SK-N-SH (cell line): ENCODE data around the gene GRK5. TPM values are rescaled to one million over a fixed set of nuclear protein-coding genes. Genes with fewer than 3 reads are reported as not detected.

Experiments used
- CTCF ChIA-PET: fragments of 300-600, 350-600 bp; formaldehyde crosslinking; extraction: SDS; loops from one replicate; lab custom pipeline; 2021; lab: Yijun Ruan, JAX
- POLR2A ChIA-PET: fragments of 350-600 bp; sonication (Branson Sonifier 250); formaldehyde crosslinking; extraction: SDS; loops from one replicate; lab custom pipeline; 2020; ENCODE audit warnings: antibody characterized with exemption, inconsistent platforms; lab: Yijun Ruan, JAX
- DNase-seq: peaks from one replicate; pipeline ENCODE4 v3.0.0; 2012
- H2AFZ ChIP-seq: fragments of 200-600 bp; sonication (generic); 2 replicates; pipeline ENCODE4 v1.8.1; 2016; ENCODE audit warnings: antibody characterized with exemption, mild to moderate bottlenecking, low read depth
- H3F3A ChIP-seq: fragments of 200-600 bp; sonication (generic); replicated peaks from 2 replicates; pipeline ENCODE3; 2016; ENCODE audit warnings: antibody characterized with exemption, mild to moderate bottlenecking; ENCODE audit not compliant: insufficient read depth
- H3K27ac ChIP-seq, 2 experiments: fragments of 200-500 bp in 1 of 2; fragments of 200-600 bp in 1 of 2; sonication (Bioruptor generic) in 1 of 2; sonication (generic), shearing (Covaris generic) in 1 of 2; 2 replicates each; pipeline versions ENCODE4 v1.5.1 to v1.6.1; 2014 to 2016; ENCODE audit warnings: low read depth in 2 of 2, inconsistent platforms in 1 of 2, low read length in 1 of 2, mild to moderate bottlenecking in 1 of 2, mixed read lengths in 1 of 2
- H3K27me3 ChIP-seq: fragments of 200-600 bp; sonication (generic), shearing (Covaris generic); 2 replicates; pipeline ENCODE4 v1.6.1; 2016; ENCODE audit warnings: mixed run types; ENCODE audit not compliant: insufficient read depth
- H3K36me3 ChIP-seq, 2 experiments: fragments of 200-500 bp in 1 of 2; fragments of 200-600 bp in 1 of 2; sonication (Bioruptor generic) in 1 of 2; sonication (generic) in 1 of 2; replicated peaks in 1 of 2; 2 replicates each; pipeline versions ENCODE3 to v1.5.1; 2014 to 2016; ENCODE audit warnings: low read length in 1 of 2, mild to moderate bottlenecking in 1 of 2; ENCODE audit not compliant: insufficient read depth in 2 of 2, control insufficient read depth in 1 of 2
- H3K4me1 ChIP-seq, 2 experiments: fragments of 200-500 bp in 1 of 2; fragments of 200-600 bp in 1 of 2; sonication (Bioruptor generic) in 1 of 2; sonication (generic), shearing (Covaris generic) in 1 of 2; 2 replicates each; pipeline versions ENCODE4 v1.5.1 to v1.6.1; 2014 to 2016; ENCODE audit warnings: low read depth in 1 of 2, low read length in 1 of 2, mixed run types in 1 of 2; ENCODE audit not compliant: insufficient read depth in 2 of 2, control insufficient read depth in 1 of 2
- H3K4me2 ChIP-seq: fragments of 200-600 bp; sonication (generic), shearing (Covaris generic); 2 replicates; pipeline ENCODE4 v1.6.1; 2017; ENCODE audit warnings: mixed run types
- H3K4me3 ChIP-seq, 2 experiments: fragments of 200-500 bp in 1 of 2; fragments of 200-600 bp in 1 of 2; sonication (Bioruptor generic) in 1 of 2; sonication (generic), shearing (Covaris generic) in 1 of 2; 2 replicates each; pipeline versions ENCODE4 v1.5.1 to v1.8.1; 2014 to 2016; ENCODE audit warnings: low read depth in 2 of 2, inconsistent platforms in 1 of 2, low read length in 1 of 2, mild to moderate bottlenecking in 1 of 2, mixed read lengths in 1 of 2, moderate library complexity in 1 of 2
- H3K79me2 ChIP-seq: fragments of 200-600 bp; sonication (generic); 2 replicates; pipeline ENCODE4 v1.8.1; 2017; ENCODE audit warnings: mild to moderate bottlenecking; ENCODE audit not compliant: insufficient read depth
- H3K9ac ChIP-seq: fragments of 200-600 bp; sonication (generic); 2 replicates; pipeline ENCODE4 v1.6.1; 2017; ENCODE audit warnings: mixed run types
- H3K9me2 ChIP-seq: fragments of 200-600 bp; sonication (generic); 2 replicates; pipeline ENCODE4 v1.6.1; 2017; ENCODE audit warnings: mixed run types
- H3K9me3 ChIP-seq: fragments of 200-600 bp; sonication (generic); 2 replicates; pipeline ENCODE4 v1.6.1; 2017; ENCODE audit warnings: mixed run types, mild to moderate bottlenecking, moderate library complexity
- H4K20me1 ChIP-seq: fragments of 200-600 bp; sonication (generic); 2 replicates; pipeline ENCODE4 v1.6.1; 2017; ENCODE audit warnings: mild to moderate bottlenecking, mixed run types; ENCODE audit not compliant: insufficient read depth
- CHD2 ChIP-seq: fragments of 150-350 bp; IDR thresholded peaks from 2 replicates; pipeline ENCODE4 v1.6.1; 2018; ENCODE audit warnings: low read length; ENCODE audit not compliant: partially characterized antibody
- EP300 ChIP-seq, 2 experiments: IDR thresholded peaks; 2 replicates each; pipeline versions ENCODE4 v1.4.0 to v1.6.1; 2012; ENCODE audit warnings: borderline replicate concordance in 1 of 2, low read depth in 1 of 2, low read length in 1 of 2
- FOSL2 ChIP-seq: IDR thresholded peaks from 2 replicates; pipeline ENCODE4 v1.4.0; 2012; ENCODE audit warnings: low read depth, mild to moderate bottlenecking, moderate library complexity, borderline replicate concordance
- FOXJ3 ChIP-seq: sonication (generic); formaldehyde crosslinking; IDR thresholded peaks from 2 replicates; pipeline ENCODE4 v1.5.1; 2020; ENCODE audit warnings: mild to moderate bottlenecking, missing genetic modification reagents
- FOXM1 ChIP-seq: IDR thresholded peaks from 2 replicates; pipeline ENCODE4 v1.4.0; 2012; ENCODE audit warnings: low read depth, mild to moderate bottlenecking
- GABPA ChIP-seq: IDR thresholded peaks from 2 replicates; pipeline ENCODE4 v1.4.0; 2012; ENCODE audit warnings: low read depth, mild to moderate bottlenecking
- JUND ChIP-seq: IDR thresholded peaks from 2 replicates; pipeline ENCODE4 v1.4.0; 2012
- NRF1 ChIP-seq: IDR thresholded peaks from 2 replicates; pipeline ENCODE4 v1.6.1; 2012; ENCODE audit warnings: low read depth, mild to moderate bottlenecking, low read length
- POLR2AphosphoS5 ChIP-seq: IDR thresholded peaks from 2 replicates; pipeline ENCODE4 v1.6.1; 2012; ENCODE audit warnings: low read depth, low read length
- RAD21 ChIP-seq: IDR thresholded peaks from 2 replicates; pipeline ENCODE4 v1.6.1; 2012; ENCODE audit warnings: mild to moderate bottlenecking, low read length
- RCOR1 ChIP-seq: fragments of 150-350 bp; IDR thresholded peaks from 2 replicates; pipeline ENCODE4 v1.6.1; 2017; ENCODE audit warnings: antibody characterized with exemption, low read length
- RFX5 ChIP-seq: IDR thresholded peaks from 2 replicates; pipeline ENCODE4 v1.6.1; 2012; ENCODE audit warnings: mild to moderate bottlenecking, improper control_type of control experiment, low read length
- SMC3 ChIP-seq: IDR thresholded peaks from 2 replicates; pipeline ENCODE4 v1.6.1; 2012; ENCODE audit warnings: low read depth, low read length, improper control_type of control experiment
- TAF1 ChIP-seq: IDR thresholded peaks from 2 replicates; pipeline ENCODE4 v1.6.1; 2012; ENCODE audit warnings: low read depth, mild to moderate bottlenecking, low read length, moderate library complexity, borderline replicate concordance
- TCF12 ChIP-seq: IDR thresholded peaks from 2 replicates; pipeline ENCODE4 v1.4.0; 2012
- YY1 ChIP-seq: IDR thresholded peaks from 2 replicates; pipeline ENCODE4 v1.4.0; 2012; ENCODE audit warnings: low read depth, mild to moderate bottlenecking
- WGBS: methylation state at CpG from one replicate; pipeline ENCODE4 v1.1.6; 2017; ENCODE audit warnings: low lambda C conversion rate; 5-methylcytosine and 5-hydroxymethylcytosine counted together
- polyA plus RNA-seq, 3 experiments: library from polyadenylated mRNA; depleted of rRNA; stranded (reverse); fragments of >200 nt; gene quantifications; 2 replicates each; pipeline ENCODE4 v1.2.3, GENCODE V29; 2012
- TF ChIP-seq, protein P1 (sequence below): IDR thresholded peaks from 2 replicates; pipeline ENCODE4 v1.4.0; 2012; ENCODE audit warnings: low read depth, borderline replicate concordance
- TF ChIP-seq, protein P2 (sequence below): IDR thresholded peaks from 2 replicates; pipeline ENCODE4 v1.4.0; 2012; ENCODE audit warnings: low read depth
- TF ChIP-seq, protein P3 (sequence below): fragments of 200-600 bp; sonication (generic); IDR thresholded peaks from 2 replicates; pipeline ENCODE4 v1.6.1; 2017; ENCODE audit warnings: antibody characterized with exemption, mild to moderate bottlenecking, moderate library complexity
- TF ChIP-seq, protein P4 (sequence below): fragments of 150-350 bp; IDR thresholded peaks from 2 replicates; pipeline ENCODE4 v1.6.1; 2017; ENCODE audit warnings: antibody characterized with exemption, low read length, low read depth, borderline replicate concordance

The GRK5 gene
- polyA plus RNA-seq, 1 of the 3 experiments (the other 2 are of a cell fraction): 12.1 TPM

DNA sequence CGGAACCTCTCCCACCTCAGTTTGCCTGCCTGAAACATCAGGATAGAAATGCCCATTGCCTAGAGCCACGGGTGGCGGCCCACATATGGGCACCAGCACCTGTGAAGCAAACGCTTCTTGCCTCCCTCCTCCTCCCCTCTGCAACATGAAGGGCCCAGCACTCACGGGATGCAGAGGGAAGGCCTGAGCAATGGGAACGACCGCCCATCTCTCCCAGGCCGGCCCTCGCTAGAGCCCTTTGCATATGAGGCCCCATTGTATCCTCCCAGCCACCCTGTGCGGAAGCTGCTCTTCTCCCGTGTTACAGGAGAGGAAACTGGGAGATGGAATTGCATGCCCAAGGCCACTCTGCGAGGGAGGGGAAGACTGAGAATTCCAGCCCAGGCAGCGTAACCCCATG is 246.9 kb downstream of the GRK5 start:
- Histone ChIP-seq H3K27ac (no peak overlapping the region), H3K27me3 (no peaks in the 10 kb centered on the region), H3K9me3 (no peaks in the 10 kb centered on the region), H3K36me3 (peaks cover 0 to 4% of the 10 kb centered on the region in 2 experiments), H3K9me2 (no peaks in the 10 kb centered on the region), H3K4me3 (no peak overlapping the region), H2AFZ (no peak overlapping the region), H3K9ac (no peak overlapping the region), H3F3A (no peaks in the 10 kb centered on the region), H4K20me1 (no peaks in the 10 kb centered on the region), H3K4me1 (peaks cover 0 to 10% of the 10 kb centered on the region in 2 experiments; a peak in 1 of 4 replicates), H3K79me2 (no peaks in the 10 kb centered on the region), H3K4me2 (no peak overlapping the region)
- ChIA-PET POLR2A (no interaction called here), CTCF (interaction anchor here (1.0 to 19.8 kb wide), 4 partner anchors 9 to 250 kb away, joined by 4 to 505 read pairs (median 6); partner anchors contain the start of gene GRK5)
- TF ChIP-seq RAD21: no peak
- TF ChIP-seq, protein P1, sequence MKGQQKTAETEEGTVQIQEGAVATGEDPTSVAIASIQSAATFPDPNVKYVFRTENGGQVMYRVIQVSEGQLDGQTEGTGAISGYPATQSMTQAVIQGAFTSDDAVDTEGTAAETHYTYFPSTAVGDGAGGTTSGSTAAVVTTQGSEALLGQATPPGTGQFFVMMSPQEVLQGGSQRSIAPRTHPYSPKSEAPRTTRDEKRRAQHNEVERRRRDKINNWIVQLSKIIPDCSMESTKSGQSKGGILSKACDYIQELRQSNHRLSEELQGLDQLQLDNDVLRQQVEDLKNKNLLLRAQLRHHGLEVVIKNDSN: no peak
- WGBS: 90% methylated on average over 8 of the region's 13 CpGs
- no peak for DNase-seq

DNA sequence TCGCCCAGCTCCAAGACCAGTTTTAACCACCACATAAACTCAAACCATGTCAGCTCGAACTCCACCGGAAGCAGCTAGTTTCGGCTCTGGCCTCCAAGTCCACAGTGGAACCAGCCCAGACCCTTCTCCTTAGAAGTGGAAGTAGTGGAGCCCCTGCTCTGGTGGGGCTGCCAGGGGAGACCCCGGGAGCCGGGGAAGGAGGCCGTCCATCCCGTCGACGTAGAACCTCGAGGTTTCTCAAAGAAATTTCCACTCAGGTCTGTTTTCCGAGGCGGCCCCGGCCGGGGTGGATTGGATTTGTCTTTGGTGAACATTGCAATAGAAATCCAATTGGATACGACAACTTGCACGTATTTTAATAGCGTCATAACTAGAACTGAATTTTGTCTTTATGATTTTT is 247.6 kb downstream of the GRK5 start:
- no peak overlapping the region for H2AFZ ChIP-seq
- no peak for DNase-seq
- POLR2A ChIA-PET: no interaction called here
- H3F3A ChIP-seq: no peaks in the 10 kb centered on the region
- H3K36me3 ChIP-seq: peaks cover 0 to 4% of the 10 kb centered on the region in 2 experiments
- no peaks in the 10 kb centered on the region for H3K9me2 ChIP-seq
- H4K20me1 ChIP-seq: no peaks in the 10 kb centered on the region
- no peaks in the 10 kb centered on the region for H3K9me3 ChIP-seq
- no peak overlapping the region for H3K4me2 ChIP-seq
- no peak overlapping the region for H3K9ac ChIP-seq
- CTCF ChIA-PET: interaction anchor here (1.0 to 19.8 kb wide), 3 partner anchors 10 to 250 kb away, joined by 4 to 505 read pairs (median 7); partner anchors contain the start of gene GRK5
- TF ChIP-seq JUND (no peak), RAD21 (no peak), NRF1 (no peak), RCOR1 (no peak), SMC3 (no peak), GABPA (no peak), FOSL2 (no peak), TAF1 (no peak), FOXM1 (no peak), TCF12 (no peak), FOXJ3 (CRISPR knock-in tag) (no peak), POLR2AphosphoS5 (no peak), YY1 (no peak), CHD2 (no peak), RFX5 (no peak), EP300 (IDR thresholded peaks at IDR 0.05; ENCODE audit: borderline replicate concordance in 1 of 2, low read depth in 1 of 2, low read length in 1 of 2) (no peak)
- TF ChIP-seq, protein P2, sequence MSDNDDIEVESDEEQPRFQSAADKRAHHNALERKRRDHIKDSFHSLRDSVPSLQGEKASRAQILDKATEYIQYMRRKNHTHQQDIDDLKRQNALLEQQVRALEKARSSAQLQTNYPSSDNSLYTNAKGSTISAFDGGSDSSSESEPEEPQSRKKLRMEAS: no peak
- TF ChIP-seq, protein P3, sequence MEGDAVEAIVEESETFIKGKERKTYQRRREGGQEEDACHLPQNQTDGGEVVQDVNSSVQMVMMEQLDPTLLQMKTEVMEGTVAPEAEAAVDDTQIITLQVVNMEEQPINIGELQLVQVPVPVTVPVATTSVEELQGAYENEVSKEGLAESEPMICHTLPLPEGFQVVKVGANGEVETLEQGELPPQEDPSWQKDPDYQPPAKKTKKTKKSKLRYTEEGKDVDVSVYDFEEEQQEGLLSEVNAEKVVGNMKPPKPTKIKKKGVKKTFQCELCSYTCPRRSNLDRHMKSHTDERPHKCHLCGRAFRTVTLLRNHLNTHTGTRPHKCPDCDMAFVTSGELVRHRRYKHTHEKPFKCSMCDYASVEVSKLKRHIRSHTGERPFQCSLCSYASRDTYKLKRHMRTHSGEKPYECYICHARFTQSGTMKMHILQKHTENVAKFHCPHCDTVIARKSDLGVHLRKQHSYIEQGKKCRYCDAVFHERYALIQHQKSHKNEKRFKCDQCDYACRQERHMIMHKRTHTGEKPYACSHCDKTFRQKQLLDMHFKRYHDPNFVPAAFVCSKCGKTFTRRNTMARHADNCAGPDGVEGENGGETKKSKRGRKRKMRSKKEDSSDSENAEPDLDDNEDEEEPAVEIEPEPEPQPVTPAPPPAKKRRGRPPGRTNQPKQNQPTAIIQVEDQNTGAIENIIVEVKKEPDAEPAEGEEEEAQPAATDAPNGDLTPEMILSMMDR: no peak
- TF ChIP-seq, protein P4, sequence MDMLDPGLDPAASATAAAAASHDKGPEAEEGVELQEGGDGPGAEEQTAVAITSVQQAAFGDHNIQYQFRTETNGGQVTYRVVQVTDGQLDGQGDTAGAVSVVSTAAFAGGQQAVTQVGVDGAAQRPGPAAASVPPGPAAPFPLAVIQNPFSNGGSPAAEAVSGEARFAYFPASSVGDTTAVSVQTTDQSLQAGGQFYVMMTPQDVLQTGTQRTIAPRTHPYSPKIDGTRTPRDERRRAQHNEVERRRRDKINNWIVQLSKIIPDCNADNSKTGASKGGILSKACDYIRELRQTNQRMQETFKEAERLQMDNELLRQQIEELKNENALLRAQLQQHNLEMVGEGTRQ: no peak
- H3K27ac ChIP-seq: no peak overlapping the region
- H3K4me3 ChIP-seq: no peak overlapping the region
- no peaks in the 10 kb centered on the region for H3K79me2 ChIP-seq
- WGBS: 97% methylated on average over 18 of the region's 18 CpGs
- H3K27me3 ChIP-seq: no peaks in the 10 kb centered on the region
- peaks cover 0 to 7% of the 10 kb centered on the region in 2 experiments; a peak in 1 of 4 replicates for H3K4me1 ChIP-seq
